HG03280 (cell line): ENCODE data around the gene JAKMIP3.

ENCODE experiments used
- ATAC-seq: cut with Tn5 transposase; IDR thresholded peaks from one replicate; pipeline ENCODE4 v1.9.1; 2021; ENCODE audit warnings: mild to moderate bottlenecking, moderate library complexity; ENCODE audit not compliant: unreplicated experiment

JAKMIP3 gene

DNA sequence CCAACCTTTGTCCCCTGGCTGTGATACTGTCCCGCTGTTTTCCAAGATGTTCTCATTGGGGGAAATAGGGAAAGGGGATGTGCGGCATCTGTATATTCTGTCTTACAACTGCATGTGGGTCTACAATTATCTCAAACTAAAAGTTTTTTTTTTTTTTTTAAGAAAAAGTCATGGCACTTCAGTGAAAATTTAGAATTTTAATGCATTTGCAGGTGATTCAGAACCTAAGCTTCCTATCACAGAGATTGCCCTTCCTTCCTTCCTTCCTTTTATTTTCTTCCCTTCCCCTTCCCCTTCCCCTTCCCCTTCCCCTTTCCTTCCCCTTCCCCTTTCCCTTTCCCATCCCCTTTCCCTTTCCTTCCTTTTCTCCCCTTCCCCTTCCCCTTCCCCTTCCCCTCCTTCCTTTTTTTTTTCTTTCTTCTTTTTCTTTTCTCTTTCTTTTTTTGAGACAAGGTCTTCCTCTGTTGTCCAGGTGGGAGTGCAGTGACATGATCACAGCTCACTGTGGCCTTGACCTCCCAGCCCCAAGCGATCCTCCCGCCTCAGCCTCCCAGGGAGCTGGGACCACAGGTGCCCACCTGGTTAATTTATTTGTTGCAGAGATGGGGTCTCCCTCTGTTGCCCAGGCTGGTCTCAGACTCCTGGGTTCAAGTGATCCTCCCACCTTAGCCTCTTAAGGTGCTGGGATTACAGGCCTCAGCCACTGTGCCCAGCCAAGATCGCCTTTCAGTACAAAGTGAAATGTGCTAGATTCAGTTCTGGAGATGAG lies 32.0 kb downstream of the JAKMIP3 start:
- ATAC-seq: no peak

DNA sequence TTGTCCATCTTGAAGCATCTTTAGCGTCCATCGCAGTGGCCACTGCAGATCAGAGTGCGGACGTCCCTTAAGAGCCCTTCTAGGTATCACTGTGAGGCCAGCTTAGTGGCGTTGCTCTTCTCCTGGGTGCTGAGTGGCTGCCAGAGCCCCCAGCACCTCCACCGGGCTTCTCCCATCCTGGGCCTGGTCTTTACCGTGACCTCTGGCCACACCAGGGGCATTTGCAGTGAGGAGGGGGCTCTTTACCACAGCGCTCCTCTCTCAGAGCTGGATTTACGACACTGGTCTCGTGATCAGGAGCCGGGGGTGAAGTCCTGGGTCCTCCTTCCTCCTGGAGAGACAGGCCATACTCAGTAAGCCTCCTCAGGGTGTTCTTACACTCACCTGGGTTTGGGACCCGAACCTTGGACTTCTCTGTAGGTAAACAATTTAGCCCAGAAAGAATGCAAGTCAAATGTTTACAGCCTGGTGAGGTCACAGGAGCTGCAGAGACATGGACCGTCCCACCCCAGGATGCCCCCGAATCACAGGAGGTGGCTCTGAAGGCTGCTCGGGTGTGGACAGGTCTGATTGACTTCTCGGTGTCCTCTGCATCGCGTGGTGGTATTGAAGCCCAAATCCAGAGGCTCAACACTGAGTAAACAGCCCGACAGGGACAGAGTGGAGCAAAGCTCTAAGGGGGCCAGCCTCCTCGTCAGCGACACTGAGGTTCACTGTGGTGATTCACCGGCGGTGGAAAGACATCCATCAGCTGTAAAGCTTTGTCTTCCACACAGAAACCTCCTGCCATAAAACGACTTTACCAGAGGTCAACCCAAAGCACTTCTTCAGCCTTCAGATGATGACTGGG lies 33.0 kb downstream of the JAKMIP3 start:
- no peak for ATAC-seq

DNA sequence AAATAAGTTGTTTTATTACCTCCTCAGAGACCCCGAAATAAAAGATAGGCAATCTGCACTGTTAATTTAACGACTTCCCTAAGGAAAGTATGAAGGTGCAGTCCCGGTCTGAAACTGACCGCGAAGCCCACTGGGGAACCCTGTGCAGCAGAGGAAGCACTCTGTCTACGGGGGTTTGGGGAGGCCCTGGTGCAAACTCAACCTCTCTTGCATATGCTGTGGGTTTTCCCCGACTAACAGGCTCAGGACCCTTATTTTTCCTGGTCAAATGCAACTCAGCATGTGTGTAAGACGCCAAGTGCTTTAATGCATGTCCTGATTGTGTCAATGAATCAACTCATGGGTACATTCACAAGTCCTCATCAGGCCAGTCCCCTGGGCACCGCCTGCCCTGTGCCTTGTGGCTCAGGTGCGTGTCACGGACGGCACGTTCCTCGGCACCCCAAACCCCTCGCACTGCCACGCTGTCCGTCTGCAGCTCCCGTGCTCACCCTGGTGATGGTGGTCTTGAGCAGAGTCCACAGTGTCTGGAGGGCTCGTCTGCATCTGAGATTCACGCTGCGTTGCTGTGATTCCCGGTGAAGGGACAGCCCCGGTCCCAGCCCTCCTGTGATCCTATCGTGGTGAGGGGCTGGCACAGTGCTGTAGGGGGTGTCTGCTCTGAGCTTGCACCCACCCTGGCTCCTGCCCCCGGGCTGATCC lies 33.8 kb downstream of the JAKMIP3 start:
- no peak for ATAC-seq

DNA sequence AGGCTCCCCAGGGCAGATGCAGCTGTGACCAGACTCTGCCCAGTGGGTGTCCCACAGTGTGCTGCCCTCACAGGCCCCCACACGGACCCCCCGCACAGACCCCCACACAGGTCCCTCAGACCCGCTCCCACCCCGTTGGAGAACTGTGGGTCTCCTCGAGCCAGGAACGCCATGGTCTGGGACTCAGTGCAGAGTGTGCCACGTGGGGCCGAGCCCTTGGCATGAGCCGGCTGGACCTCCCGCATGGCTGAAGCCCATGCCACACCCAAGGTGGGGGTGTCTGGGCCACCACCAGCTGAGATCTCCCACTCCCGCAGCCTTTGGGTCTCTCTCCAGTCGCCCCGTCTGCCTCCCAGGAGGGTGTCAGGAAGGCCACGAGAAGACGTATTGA lies 34.3 kb downstream of the JAKMIP3 start:
- ATAC-seq: no peak

DNA sequence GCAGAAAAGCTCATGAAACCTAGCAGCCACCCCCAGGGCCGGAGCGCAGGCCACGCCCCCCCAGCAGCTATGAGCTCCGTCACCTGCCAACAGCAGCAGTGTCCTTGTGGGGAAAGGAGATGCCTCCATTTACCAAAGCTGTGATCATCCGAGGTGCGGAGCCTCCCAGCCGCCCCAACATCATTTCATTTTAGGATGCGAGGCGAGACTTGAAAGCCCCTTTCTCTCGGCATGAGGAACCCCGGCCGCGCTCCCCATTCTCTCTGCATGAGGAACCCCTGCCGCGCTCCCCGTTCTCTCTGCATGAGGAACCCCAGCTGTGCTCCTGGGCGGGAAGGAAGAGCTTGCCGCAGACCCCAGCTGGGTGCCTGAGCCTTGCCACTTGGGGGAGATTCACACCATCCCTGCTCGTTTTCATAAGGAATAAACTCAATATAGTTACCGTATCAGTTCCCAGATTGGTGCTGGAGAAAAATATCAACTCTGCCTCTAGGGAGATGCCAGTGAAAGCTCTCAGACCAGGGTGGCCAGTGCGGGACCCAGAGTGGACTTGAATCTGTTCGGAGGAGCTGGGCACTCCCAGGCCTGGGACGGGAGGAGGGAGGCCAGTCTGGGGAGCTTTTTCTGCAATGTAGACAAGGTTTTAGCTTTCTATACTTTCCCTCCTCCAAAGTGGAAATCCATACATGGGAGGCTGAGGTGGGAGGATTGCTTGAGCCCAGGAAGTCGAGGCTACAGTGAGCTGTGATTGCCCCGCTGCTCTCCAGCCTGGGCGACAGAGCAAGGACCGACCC lies 35.0 kb downstream of the JAKMIP3 start:
- ATAC-seq: no peak

DNA sequence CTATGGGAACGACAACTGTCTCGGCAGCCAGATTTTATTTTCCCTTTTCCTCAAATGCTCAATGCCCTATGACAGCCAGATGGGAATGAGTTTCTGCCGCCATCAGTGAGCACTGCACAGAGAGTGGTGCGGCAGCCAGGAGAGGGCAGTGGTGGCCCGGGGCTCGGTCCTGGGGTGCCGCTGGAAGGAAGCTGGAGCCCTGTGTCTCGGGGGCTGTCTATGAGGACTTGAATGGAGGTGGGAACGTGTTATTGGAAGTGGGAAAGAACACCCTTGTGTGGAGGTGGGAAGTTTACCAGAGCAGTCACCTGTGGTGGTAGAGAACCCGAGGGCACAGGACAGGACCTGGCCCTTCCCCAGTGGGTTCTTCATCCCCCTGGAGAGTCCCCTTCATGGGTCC lies 35.8 kb downstream of the JAKMIP3 start:
- no peak for ATAC-seq

DNA sequence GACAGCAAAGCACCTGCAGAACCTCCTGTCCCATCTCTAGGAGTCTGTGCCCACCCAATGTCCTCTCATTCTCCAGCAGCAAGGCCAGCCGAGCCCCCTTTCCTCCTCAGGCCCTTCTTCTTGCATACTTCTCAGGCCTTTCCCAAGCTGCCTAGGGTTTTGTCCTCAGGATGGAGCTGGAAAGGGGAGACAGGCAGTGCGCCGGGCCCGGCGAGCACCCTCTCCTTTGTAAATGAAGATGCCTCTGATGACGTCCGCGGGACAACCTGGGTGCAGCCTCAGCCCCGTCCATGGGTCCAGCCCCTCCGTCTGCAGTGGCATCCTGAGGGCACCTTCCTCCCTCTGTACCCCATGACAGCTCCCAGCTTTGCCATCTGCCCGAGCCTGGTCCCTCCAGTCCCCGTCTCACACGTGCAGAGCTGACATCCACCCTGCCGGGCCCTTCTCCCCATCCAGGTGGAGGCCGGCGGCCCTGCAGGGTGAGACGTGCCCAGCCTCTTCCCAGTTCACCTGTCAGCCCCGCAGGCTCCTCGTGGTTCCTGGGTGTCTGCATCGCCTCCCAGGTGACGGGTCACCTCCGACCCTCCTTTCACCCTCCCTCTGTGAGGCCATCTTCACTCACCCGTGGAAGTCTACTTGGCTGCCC lies 36.4 kb downstream of the JAKMIP3 start:
- no peak for ATAC-seq

DNA sequence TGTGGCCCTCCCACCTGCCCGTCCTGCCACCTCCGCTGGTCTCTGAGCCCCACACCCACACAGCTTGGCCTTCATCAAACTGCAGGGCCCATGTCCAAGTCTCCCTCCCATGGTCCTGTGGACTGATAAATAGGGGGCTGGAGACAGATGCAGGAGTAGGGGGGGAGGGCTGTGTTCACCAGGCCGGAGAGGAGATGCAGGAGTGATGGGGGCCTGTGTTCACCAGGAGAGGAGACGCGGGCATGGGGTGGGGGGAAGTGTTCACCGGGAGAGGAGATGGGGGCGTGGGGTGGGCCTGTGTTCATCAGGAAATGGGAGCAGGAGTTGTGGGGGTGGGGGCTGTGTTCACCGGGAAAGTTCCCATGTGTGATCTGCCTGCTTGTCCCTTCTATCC lies 37.0 kb downstream of the JAKMIP3 start:
- no peak for ATAC-seq

DNA sequence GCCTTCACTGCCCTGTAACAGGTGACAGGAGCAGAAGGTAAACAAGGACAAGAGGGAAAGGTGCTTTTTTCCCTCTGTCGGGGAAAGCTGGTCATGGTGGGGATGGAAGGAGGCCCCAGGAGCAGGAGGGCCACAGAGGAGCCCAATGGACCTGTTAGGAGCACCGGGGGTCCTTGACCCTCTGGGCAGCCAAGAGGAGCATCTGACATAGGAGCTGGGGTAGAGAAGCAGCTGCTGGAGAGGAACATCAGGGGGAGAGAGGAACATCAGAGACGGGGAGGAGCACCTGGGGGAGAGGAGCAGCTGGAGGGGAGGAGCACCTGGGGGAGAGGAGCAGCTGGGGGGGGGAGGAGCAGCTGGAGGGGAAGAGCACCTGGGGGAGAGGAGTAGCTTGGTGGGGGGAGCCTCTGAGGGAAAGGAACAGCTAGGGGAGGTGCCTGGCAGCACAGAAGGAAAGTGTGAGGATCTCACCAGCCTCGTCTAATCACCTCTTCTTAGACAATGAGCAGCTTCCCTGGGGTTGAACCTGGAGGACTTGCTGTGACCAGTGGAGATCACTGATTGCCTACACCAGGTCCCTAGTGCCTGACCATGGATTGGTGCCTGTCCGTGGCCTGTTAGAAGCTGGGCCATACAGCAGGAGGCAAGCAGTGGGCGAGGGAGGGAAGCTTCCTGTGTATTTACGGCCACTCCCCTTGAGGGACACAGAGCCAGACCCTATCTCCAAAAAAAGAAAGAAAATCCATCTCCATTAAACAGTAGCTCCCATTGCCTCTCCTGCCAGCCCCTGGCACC lies 37.6 kb downstream of the JAKMIP3 start:
- ATAC-seq: no peak

DNA sequence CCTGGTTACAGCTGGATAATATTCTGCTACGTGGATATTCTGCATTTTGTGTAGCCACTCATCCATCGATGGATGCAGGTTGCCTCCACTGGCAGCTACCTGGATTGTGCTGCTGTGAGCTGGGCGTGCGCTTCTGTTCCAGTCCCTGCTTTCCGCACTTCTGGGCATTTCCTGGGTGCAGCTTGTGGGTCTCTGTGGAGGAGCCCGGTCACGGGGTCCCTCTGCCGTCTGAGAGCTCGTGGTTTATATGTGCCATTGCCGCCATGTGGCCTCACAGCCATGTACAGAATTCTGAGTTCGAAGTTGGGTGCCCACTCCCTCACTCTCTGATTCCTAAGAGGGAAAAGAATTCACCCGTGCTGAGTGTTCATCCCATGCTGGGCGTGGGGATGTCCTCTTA lies 38.3 kb downstream of the JAKMIP3 start:
- ATAC-seq: no peak

DNA sequence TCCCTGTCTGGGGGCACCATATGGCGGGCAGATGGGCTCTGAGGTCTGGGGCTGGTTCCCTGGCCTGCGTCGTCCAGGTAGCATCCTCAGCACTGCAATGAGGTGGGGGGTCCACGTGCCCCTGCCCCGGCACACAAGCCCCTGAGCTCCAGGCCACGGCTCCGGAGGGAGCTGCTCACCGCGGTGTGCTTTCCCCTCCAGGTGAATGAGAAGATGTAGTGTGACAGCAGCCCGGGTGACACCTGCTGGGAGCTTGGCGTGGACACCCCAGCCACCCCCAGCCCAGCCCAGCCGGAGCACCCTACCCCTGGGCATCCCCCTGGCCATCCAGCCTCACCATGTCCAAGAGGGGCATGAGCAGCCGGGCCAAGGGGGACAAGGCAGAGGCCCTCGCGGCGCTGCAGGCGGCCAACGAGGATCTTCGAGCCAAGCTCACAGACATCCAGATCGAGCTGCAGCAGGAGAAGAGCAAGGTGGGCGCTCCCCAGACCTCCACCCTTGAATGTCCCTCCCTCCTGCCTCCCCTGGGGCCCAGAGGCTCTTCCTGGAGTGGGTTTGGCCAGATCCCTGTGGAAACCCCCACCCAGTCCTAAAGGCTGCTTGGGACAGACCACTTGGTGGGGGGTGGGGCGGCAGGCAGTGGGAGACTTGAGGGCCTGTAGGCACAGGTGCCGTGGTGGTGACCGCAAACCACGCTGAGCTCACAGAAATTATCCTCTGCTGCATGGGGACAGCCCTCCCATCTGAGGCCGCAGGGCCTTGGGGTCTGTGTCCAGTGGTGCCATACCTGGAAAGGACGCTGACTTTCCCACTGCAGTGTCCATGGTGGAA lies 38.9 kb downstream of the JAKMIP3 start:
- ATAC-seq: no peak

DNA sequence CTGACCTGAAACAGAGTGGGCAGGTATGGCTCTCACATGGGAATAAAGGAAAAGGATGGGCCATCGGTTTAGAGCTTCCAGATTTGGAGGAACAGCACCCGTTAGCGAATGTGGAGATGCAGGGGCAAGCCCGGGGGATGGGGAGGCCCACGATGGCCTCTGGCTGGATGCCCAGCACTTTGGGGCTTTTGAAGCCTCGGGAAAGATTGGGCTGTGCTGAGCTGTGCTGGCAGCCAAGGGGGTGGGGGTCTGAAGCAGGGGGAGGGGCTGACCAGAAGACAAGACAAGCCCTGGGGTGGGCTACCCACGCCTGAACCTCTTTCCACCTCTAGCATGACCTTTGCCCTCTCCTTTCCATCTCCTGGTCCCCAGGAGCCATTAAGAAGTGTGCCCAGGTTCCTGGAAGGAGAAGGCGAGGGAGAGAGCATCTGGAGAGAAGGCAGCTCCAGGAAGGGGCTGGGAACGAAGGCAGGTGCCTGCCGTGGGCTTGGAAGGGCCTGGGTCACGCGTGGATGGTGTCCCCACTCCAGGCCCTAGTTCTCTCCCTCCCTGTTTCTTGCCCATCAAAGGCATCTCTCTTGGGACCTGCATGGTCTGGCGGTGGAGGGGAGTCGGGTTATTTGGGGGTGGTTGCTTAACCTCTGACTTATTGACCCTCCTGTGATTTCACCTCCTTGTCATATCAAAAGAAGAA lies 39.7 kb downstream of the JAKMIP3 start:
- no peak for ATAC-seq

DNA sequence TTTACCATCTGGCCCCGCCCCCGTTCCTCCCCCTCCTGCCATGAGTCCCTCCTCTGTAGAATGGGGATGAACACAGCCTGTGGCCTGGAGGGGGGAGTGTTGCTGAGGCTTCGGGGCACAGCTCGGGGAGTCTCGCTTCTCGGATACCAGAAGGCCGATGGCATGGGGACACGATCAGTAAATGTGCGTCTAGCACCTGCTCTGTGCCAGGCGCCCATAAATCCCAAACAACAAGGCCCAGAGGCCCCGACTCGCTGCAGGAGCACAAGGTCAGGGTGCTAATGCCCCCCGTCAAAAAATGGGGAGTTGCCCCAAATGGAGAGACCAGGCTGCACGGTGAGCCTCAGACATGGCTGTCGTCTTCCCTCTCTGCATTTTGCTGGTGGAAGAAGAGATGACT lies 40.7 kb downstream of the JAKMIP3 start:
- no peak for ATAC-seq

DNA sequence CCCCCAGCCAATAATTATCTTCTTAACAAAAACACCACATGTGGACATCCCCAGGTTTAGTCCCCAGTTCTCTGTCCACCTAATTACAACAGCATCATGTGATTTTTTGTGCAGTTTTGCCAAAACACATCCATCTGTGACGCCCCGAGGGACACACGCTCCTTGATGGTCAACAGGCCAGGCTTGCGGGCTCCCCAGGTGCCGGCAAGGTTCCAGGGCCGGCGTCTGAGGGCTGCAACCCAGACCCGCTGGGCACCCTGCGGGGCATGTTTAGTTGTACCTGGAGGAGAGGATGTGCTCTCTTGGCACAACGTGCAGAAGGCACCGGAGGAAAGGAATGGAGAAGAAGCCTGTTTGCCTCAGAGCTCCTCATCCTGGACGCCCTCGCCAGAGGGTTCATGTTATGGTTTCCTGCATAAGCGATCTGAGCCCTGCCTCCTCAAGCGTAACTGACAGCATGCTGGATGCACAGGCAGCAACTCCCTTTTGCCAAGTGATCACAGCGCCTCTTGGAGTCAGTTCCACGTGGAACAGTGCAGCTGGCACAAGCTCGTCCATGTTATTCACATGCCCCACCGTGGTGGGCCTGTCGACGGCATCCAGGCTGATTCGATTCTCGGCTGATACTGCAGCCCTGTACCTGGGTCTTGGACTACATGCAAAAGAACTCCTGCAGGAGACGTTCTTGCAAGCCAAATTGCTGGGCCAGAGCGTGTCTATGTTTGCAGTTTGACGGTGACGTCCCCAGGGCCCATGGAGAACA lies 41.6 kb downstream of the JAKMIP3 start:
- ATAC-seq: no peak

DNA sequence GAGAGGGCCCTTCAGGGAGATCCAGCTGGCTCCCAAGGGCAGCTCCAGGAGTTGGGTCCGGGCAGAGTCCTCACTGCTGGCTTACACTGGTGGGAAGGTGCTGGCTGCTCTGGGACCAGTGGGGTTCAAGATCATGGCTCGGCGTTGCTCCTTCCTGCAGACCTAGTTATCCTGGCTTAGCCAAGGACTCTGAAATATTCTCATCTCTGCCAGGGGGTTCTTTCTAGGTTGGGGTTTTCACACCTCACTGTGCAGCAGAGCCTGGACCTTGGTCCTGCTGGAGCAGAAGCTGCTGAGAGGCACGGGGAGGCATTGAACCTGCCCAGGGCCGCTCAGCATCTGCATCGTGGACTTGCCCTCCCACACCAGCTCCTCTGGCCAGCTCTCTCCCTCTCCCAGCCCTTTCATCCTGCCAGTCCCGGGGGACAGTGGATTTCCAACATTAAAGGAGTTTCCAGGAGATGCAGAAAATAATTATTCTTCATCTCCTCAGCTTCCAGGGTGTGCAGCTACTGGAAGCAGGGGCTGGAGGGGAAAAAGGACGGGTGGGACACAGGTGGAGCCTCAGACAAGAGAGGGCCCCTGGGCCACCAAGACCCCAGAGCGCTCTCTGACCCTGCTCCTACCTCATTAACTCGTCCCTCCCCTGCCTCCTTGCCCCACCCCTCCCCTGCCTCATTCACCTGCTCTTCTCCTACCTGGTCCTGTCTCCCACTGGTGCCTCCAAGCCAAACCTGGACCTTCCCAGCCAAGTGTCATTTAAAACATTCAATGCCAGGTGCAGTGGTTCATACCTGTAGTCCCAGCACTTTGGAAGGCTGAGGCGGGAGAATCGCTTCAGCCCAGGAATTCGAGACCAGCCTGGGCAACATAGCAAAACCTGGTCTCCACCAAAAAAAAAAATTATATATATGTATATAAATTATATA lies 42.5 kb downstream of the JAKMIP3 start:
- ATAC-seq: no peak

DNA sequence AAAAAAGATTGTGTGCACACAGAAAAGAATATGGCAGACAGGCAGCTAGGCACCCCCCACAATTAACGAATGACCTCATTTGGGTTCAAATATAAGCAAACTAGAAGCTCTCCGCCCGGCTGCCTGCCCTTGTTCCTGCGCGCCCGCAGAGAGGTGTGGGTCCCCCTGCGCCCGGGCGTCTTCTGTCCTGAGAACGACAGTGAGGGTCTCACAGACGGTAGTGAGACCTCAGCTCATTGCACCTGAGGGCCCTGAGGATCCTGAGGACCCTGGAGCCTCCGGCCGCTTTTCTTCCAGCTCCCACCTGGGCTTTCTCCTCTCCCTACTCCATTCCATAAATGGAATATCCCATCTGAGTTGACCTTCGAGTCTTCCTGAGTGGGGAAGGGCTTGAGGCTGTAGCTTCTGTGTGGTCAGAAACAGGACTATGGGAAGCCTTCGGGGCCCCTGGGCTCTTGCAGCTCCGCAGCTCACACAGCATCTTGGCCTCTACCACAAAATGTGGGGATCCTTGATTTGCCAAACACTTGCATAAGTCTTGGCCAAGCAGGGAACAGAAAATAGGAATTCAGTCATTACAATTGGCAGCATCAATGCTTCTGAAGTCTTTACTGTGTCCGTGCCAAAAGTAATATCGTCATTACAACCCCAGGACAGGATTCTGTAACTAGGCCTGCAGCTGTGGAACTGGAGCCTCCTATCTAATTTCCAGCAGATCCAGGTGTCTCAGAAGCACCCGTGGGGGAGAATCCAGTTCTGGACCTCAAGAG lies 43.8 kb downstream of the JAKMIP3 start:
- ATAC-seq: no peak
